ENCODE measurements around the gene SKIC8. TPM values are rescaled to one million over a fixed set of nuclear protein-coding genes. Genes with fewer than 3 reads are reported as not detected.

Gene SKIC8
- total and polyA plus RNA-seq, 2 experiments from 2014 or later = 60.6 to 70.2 TPM

- Histone ChIP-seq H3K4me1 (ENCODE audit: insufficient read depth) (peaks cover 25% of the 10 kb centered on the region), H4K20me1 (ENCODE audit: insufficient read depth, poor library complexity, severe bottlenecking) (no peaks in the 10 kb centered on the region), H2AFZ (no peak overlapping the region), H3K4me3 (no peak overlapping the region), H3K9me2 (replicated peaks; ENCODE audit: insufficient read depth) (no peaks in the 10 kb centered on the region), H3K79me2 (no peaks in the 10 kb centered on the region), H3K9me3 (ENCODE audit: low read depth) (no peaks in the 10 kb centered on the region), H3K36me3 (replicated peaks; ENCODE audit: insufficient read depth, low read depth) (no peaks in the 10 kb centered on the region), H3K27ac (no peak overlapping the region), H3K4me2 (no peak overlapping the region), H3K27me3 (no peaks in the 10 kb centered on the region)
- TF ChIP-seq CTCF (IDR thresholded peaks at IDR 0.05; ENCODE audit: poor library complexity) (no peak), EZH2 (IDR thresholded peaks at IDR 0.05; ENCODE audit: borderline replicate concordance) (no peak), EZH2phosphoT487 (IDR thresholded peaks at IDR 0.05; ENCODE audit: low read depth, severe bottlenecking, unreplicated experiment) (no peak)
- WGBS (ENCODE audit: low lambda C conversion rate, missing lambda C conversion rate) = 80% methylated on average over 17 of the region's 17 CpGs
- no peak for DNase-seq (ENCODE audit: low spot score)
Observed at GRCh38 chr15:78321041-78321570, 21.7 kb upstream of the SKIC8 start.

GRCh38 chr15:78320183-78320582, 20.8 kb upstream of the SKIC8 start:
- Histone ChIP-seq H3K9me2 (replicated peaks; ENCODE audit: insufficient read depth) (no peaks in the 10 kb centered on the region), H4K20me1 (ENCODE audit: insufficient read depth, poor library complexity, severe bottlenecking) (no peaks in the 10 kb centered on the region), H3K27ac (no peak overlapping the region), H3K4me2 (no peak overlapping the region), H3K4me3 (no peak overlapping the region), H3K9me3 (ENCODE audit: low read depth) (no peaks in the 10 kb centered on the region), H3K4me1 (ENCODE audit: insufficient read depth) (peaks cover 22% of the 10 kb centered on the region), H3K79me2 (no peaks in the 10 kb centered on the region), H2AFZ (no peak overlapping the region), H3K27me3 (no peaks in the 10 kb centered on the region), H3K36me3 (replicated peaks; ENCODE audit: insufficient read depth, low read depth) (no peaks in the 10 kb centered on the region)
- TF ChIP-seq EZH2phosphoT487 (IDR thresholded peaks at IDR 0.05; ENCODE audit: low read depth, severe bottlenecking, unreplicated experiment) (no peak), CTCF (IDR thresholded peaks at IDR 0.05; ENCODE audit: poor library complexity) (no peak), EZH2 (IDR thresholded peaks at IDR 0.05; ENCODE audit: borderline replicate concordance) (no peak)
- WGBS (ENCODE audit: low lambda C conversion rate, missing lambda C conversion rate) = 94% methylated on average over 5 of the region's 5 CpGs
- no peak for DNase-seq (ENCODE audit: low spot score)

- H3K4me2 ChIP-seq = no peak overlapping the region
- no peak overlapping the region for H3K27ac ChIP-seq
- no peak overlapping the region for H3K4me3 ChIP-seq
- DNase-seq (ENCODE audit: low spot score) = no peak
- no peaks in the 10 kb centered on the region for H3K27me3 ChIP-seq
- 85% methylated on average over 10 of the region's 10 CpGs for WGBS (ENCODE audit: low lambda C conversion rate, missing lambda C conversion rate)
- no peak overlapping the region for H2AFZ ChIP-seq
- H3K36me3 ChIP-seq (replicated peaks; ENCODE audit: insufficient read depth, low read depth) = no peaks in the 10 kb centered on the region
- H3K79me2 ChIP-seq = no peaks in the 10 kb centered on the region
- peaks cover 16% of the 10 kb centered on the region for H3K4me1 ChIP-seq (ENCODE audit: insufficient read depth)
- no peaks in the 10 kb centered on the region for H3K9me3 ChIP-seq (ENCODE audit: low read depth)
- TF ChIP-seq EZH2phosphoT487 (IDR thresholded peaks at IDR 0.05; ENCODE audit: low read depth, severe bottlenecking, unreplicated experiment) (no peak), EZH2 (IDR thresholded peaks at IDR 0.05; ENCODE audit: borderline replicate concordance) (no peak), CTCF (IDR thresholded peaks at IDR 0.05; ENCODE audit: poor library complexity) (no peak)
- no peaks in the 10 kb centered on the region for H4K20me1 ChIP-seq (ENCODE audit: insufficient read depth, poor library complexity, severe bottlenecking)
- H3K9me2 ChIP-seq (replicated peaks; ENCODE audit: insufficient read depth) = no peaks in the 10 kb centered on the region
Observed at GRCh38 chr15:78319588-78319987, 20.2 kb upstream of the SKIC8 start.

All from hepatocyte (in vitro differentiated cells).